ENCODE measurements around the gene MMAA.

Gene MMAA

DNA sequence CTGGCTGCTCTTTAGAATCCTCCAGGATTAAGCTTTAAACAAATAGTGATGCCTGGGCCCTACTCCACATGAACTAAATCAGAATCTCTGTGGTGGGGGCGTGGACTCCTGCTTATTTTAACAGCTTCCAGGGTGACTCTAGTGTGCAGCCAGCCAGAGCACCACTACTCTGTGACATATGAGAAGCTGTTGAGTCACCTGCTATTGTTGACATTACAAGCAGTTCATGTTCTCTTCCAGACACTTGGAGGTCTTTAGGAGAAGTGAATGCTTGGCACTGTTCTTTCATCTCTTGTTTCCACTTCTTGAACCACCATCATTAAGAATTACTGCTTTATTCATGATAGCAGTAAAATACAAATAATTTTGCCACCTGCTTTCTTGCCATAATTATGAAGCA, 60.3 kb downstream of the MMAA start:
- Mint-ChIP-seq H3K27ac (no peak overlapping the region), H3K4me1 (peaks cover 30% of the 10 kb centered on the region), H3K9me3 (peaks cover 52% of the 10 kb centered on the region), H3K27me3 (ENCODE audit: low read depth, poor library complexity) (no peaks in the 10 kb centered on the region), H3K4me3 (no peak overlapping the region), H3K36me3 (ENCODE audit: low read depth) (peaks cover 17% of the 10 kb centered on the region)
- TF ChIP-seq, protein P1, sequence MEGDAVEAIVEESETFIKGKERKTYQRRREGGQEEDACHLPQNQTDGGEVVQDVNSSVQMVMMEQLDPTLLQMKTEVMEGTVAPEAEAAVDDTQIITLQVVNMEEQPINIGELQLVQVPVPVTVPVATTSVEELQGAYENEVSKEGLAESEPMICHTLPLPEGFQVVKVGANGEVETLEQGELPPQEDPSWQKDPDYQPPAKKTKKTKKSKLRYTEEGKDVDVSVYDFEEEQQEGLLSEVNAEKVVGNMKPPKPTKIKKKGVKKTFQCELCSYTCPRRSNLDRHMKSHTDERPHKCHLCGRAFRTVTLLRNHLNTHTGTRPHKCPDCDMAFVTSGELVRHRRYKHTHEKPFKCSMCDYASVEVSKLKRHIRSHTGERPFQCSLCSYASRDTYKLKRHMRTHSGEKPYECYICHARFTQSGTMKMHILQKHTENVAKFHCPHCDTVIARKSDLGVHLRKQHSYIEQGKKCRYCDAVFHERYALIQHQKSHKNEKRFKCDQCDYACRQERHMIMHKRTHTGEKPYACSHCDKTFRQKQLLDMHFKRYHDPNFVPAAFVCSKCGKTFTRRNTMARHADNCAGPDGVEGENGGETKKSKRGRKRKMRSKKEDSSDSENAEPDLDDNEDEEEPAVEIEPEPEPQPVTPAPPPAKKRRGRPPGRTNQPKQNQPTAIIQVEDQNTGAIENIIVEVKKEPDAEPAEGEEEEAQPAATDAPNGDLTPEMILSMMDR (IDR thresholded peaks at IDR 0.05) = no peak
- peak; percentile 16 for DNase-seq

- H3K4me3 Mint-ChIP-seq = no peak within 1 kb of the TSS
- TF ChIP-seq, protein P1 (IDR thresholded peaks at IDR 0.05) = no peak
- peaks cover 30% of the 10 kb centered on the region for H3K4me1 Mint-ChIP-seq
- peaks cover 57% of the 10 kb centered on the region for H3K9me3 Mint-ChIP-seq
- DNase-seq = no peak
- H3K27ac Mint-ChIP-seq = peak within 1 kb of the TSS; percentile 62
- H3K36me3 Mint-ChIP-seq (ENCODE audit: low read depth) = peaks cover 19% of the 10 kb centered on the region
- H3K27me3 Mint-ChIP-seq (ENCODE audit: low read depth, poor library complexity) = no peaks in the 10 kb centered on the region
These were observed 60.8 kb downstream of the MMAA start, which contains the start of gene C4orf51 for GRCh38 chr4:145679991-145680455. C4orf51 (plus strand) TSS chr4:145680146; CDS start chr4:145680204, 58 bp downstream.

DNA sequence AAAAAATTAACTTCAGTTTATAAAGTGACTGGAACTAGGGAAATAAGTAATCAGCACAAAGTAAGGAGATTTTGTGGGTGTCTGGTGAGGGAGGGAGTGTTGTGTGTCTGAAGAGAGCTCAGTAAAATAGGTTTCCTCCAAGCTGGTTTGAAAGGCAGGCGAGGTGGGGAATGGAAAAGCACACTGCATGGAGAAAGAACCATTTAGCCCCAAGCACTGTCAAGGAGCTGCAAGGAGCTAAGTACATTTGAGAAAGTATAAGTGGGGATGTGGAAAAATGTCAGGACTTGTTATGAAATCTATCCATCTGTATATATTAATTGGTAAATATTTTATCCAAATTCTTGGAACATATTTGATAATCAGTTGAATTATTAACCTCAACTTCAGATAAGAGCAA, 61.7 kb downstream of the MMAA start:
- Mint-ChIP-seq H3K27me3 (ENCODE audit: low read depth, poor library complexity) (no peaks in the 10 kb centered on the region), H3K4me1 (peaks cover 30% of the 10 kb centered on the region), H3K27ac (peak overlapping the region; percentile 44), H3K9me3 (peaks cover 59% of the 10 kb centered on the region), H3K4me3 (no peak overlapping the region), H3K36me3 (ENCODE audit: low read depth) (peaks cover 24% of the 10 kb centered on the region)
- DNase-seq = no peak
- TF ChIP-seq, protein P1 (IDR thresholded peaks at IDR 0.05) = no peak

DNA sequence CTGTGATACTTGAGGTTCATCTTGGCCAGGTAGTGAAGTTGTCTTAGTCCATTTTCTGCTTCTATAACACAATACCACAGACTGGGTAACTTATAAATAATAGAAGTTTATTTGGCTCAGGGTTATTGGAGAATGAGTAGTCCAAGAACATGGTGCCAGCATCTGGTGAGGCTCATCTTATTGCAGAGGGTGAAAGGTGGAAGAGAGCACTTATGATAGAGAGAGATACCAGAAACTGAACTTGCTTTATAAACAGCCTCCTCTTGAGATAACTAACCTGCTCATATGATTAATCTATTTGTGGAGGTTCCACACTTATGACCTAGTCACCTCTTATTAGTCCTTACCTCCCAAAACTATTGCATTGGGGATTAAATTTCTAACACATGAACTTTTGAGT, 62.3 kb downstream of the MMAA start:
- Mint-ChIP-seq H3K27ac (no peak overlapping the region), H3K9me3 (peaks cover 55% of the 10 kb centered on the region), H3K36me3 (ENCODE audit: low read depth) (peaks cover 24% of the 10 kb centered on the region), H3K4me1 (peaks cover 30% of the 10 kb centered on the region), H3K4me3 (no peak overlapping the region), H3K27me3 (ENCODE audit: low read depth, poor library complexity) (no peaks in the 10 kb centered on the region)
- DNase-seq = no peak
- TF ChIP-seq, protein P1 (IDR thresholded peaks at IDR 0.05) = no peak

GRCh38 chr4:145681956-145682355, 62.8 kb downstream of the MMAA start:
- peaks cover 50% of the 10 kb centered on the region for H3K9me3 Mint-ChIP-seq
- H3K4me1 Mint-ChIP-seq = peaks cover 30% of the 10 kb centered on the region
- no peak overlapping the region for H3K27ac Mint-ChIP-seq
- TF ChIP-seq, protein P1 (IDR thresholded peaks at IDR 0.05) = no peak
- no peak overlapping the region for H3K4me3 Mint-ChIP-seq
- DNase-seq = no peak
- no peaks in the 10 kb centered on the region for H3K27me3 Mint-ChIP-seq (ENCODE audit: low read depth, poor library complexity)
- H3K36me3 Mint-ChIP-seq (ENCODE audit: low read depth) = peaks cover 24% of the 10 kb centered on the region

- no peak overlapping the region for H3K4me3 Mint-ChIP-seq
- TF ChIP-seq, protein P1 (IDR thresholded peaks at IDR 0.05) = no peak
- H3K4me1 Mint-ChIP-seq = no peaks in the 10 kb centered on the region
- no peak overlapping the region for H3K27ac Mint-ChIP-seq
- peaks cover 18% of the 10 kb centered on the region for H3K36me3 Mint-ChIP-seq (ENCODE audit: low read depth)
- H3K27me3 Mint-ChIP-seq (ENCODE audit: low read depth, poor library complexity) = peaks cover 7% of the 10 kb centered on the region
- DNase-seq = no peak
- H3K9me3 Mint-ChIP-seq = peaks cover 56% of the 10 kb centered on the region
These were observed 67.8 kb downstream of the MMAA start for GRCh38 chr4:145686991-145687390.
